HG02642 (cell line): ENCODE results near the gene PLCB1.
"Not testable (repeated sequence)": the region's sequence is repeated elsewhere in the genome, so short reads cannot be mapped to it uniquely, and the experiment has no call there.

Experiments used
- ATAC-seq: cut with Tn5 transposase; IDR thresholded peaks from one replicate; pipeline ENCODE4 v1.9.1; 2021; ENCODE audit warnings: mild to moderate bottlenecking; ENCODE audit not compliant: unreplicated experiment, poor library complexity

The PLCB1 gene

GRCh38 chr20:8154638-8155037 is 22.6 kb downstream of the PLCB1 start:
- no peak for ATAC-seq

- no peak for ATAC-seq
Observed at GRCh38 chr20:8155229-8155628, 23.2 kb downstream of the PLCB1 start.

- no peak for ATAC-seq
Observed at GRCh38 chr20:8155812-8156211, 23.7 kb downstream of the PLCB1 start.

- ATAC-seq, result no peak
Observed at GRCh38 chr20:8156235-8157079, 24.4 kb downstream of the PLCB1 start.

- not testable (repeated sequence) for ATAC-seq
Observed at GRCh38 chr20:8159217-8159616, 27.2 kb downstream of the PLCB1 start.

- no peak for ATAC-seq
Observed at GRCh38 chr20:8161264-8162071, 29.4 kb downstream of the PLCB1 start.

- no peak for ATAC-seq
Observed at GRCh38 chr20:8162610-8163009, 30.5 kb downstream of the PLCB1 start.

- ATAC-seq, result no peak
Observed at GRCh38 chr20:8163543-8163942, 31.5 kb downstream of the PLCB1 start.

- ATAC-seq, result no peak
Observed at GRCh38 chr20:8166730-8167129, 34.7 kb downstream of the PLCB1 start.

- ATAC-seq, result no peak
Observed at GRCh38 chr20:8168785-8169288, 36.8 kb downstream of the PLCB1 start.

GRCh38 chr20:8170921-8171320 is 38.9 kb downstream of the PLCB1 start:
- no peak for ATAC-seq

GRCh38 chr20:8172191-8172590 is 40.1 kb downstream of the PLCB1 start:
- no peak for ATAC-seq

- ATAC-seq, result no peak
Observed at GRCh38 chr20:8175741-8176675, 43.9 kb downstream of the PLCB1 start.

- ATAC-seq, result no peak
Observed at GRCh38 chr20:8183526-8183925, 51.5 kb downstream of the PLCB1 start.

- no peak for ATAC-seq
Observed at GRCh38 chr20:8187740-8188139, 55.7 kb downstream of the PLCB1 start.

- no peak for ATAC-seq
Observed at GRCh38 chr20:8190043-8190880, 58.2 kb downstream of the PLCB1 start.

GRCh38 chr20:8194721-8195120 is 62.7 kb downstream of the PLCB1 start:
- no peak for ATAC-seq

GRCh38 chr20:8196096-8196495 is 64.0 kb downstream of the PLCB1 start:
- ATAC-seq, result no peak

- no peak for ATAC-seq
Observed at GRCh38 chr20:8200220-8200619, 68.2 kb downstream of the PLCB1 start.
